Muscle of back (tissue), 13 donors: ENCODE results near the gene LMX1A. TPM values are rescaled to one million over a fixed set of nuclear protein-coding genes. Genes with fewer than 3 reads are reported as not detected.
A peak's percentile ranks its signal among the peaks of the same experiment; 100 is the strongest.

Experiments
- DNase-seq, 3 donors: peaks; one replicate each; pipeline versions ENCODE4 v3.0.0 to v3.0.0-alpha.2; 2013
- long read RNA-seq, 9 donors: transcript quantifications; one replicate each; lab custom pipeline, GENCODE V29; 2026
- polyA plus RNA-seq, 10 donors: library from polyadenylated mRNA; unstranded; fragments of 120-200 nt; gene quantifications; one replicate each; pipeline ENCODE4 v1.2.1, GENCODE V29; 2013; ENCODE audit not compliant: insufficient read length in 10 of 10

Gene LMX1A
- polyA plus RNA-seq, result 1 to 10 TPM; 1.2 to 3.3 (median 1.8) TPM
- long read RNA-seq, donor 1, result 0 reads
- long read RNA-seq, donor 2, result 0 reads
- long read RNA-seq, donor 3, result 0 reads
- long read RNA-seq, donor 4, result 0 reads
- long read RNA-seq, donor 5, result 0 reads
- long read RNA-seq, donor 6, result 0 reads
- long read RNA-seq, donor 7, result 0 reads
- long read RNA-seq, donor 8, result 0 reads
- long read RNA-seq, donor 9, result 0 reads

GRCh38 chr1:165355977-165356811 lies at the start of gene LMX1A:
TSS of gene LMX1A (minus strand) at chr1:165356715. CDS start at chr1:165355559, 1,156 bp downstream.
- DNase-seq, result peak in 2 of 3 donors; percentile 61 to 87

GRCh38 chr1:165403835-165404482 lies 47.4 kb upstream of the LMX1A start:
- no peak for DNase-seq

- DNase-seq, result no peak
These were observed 46.1 kb upstream of the LMX1A start for GRCh38 chr1:165402517-165403111.

- DNase-seq, result peak in 2 of 3 donors; percentile 75 to 84
These were observed 41.4 kb upstream of the LMX1A start for GRCh38 chr1:165397944-165398343.

- no peak for DNase-seq
These were observed 39.4 kb upstream of the LMX1A start for GRCh38 chr1:165395901-165396300.

- DNase-seq, result no peak
These were observed 39.0 kb upstream of the LMX1A start for GRCh38 chr1:165395478-165395877.

- peak; percentile 92 to 96 (median 92) for DNase-seq
These were observed 36.4 kb upstream of the LMX1A start for GRCh38 chr1:165392634-165393571.

- DNase-seq, result no peak
These were observed 33.1 kb upstream of the LMX1A start for GRCh38 chr1:165389609-165390008.

- DNase-seq, result no peak
These were observed 31.4 kb upstream of the LMX1A start for GRCh38 chr1:165387961-165388360.

GRCh38 chr1:165387505-165387904 lies 31.0 kb upstream of the LMX1A start:
- peak in 1 of 3 donors; percentile 43 for DNase-seq

GRCh38 chr1:165383599-165384405 lies 27.3 kb upstream of the LMX1A start:
- DNase-seq, result peak in 1 of 3 donors; percentile 56

GRCh38 chr1:165383067-165383466 lies 26.6 kb upstream of the LMX1A start:
- peak; percentile 59 to 90 (median 78) for DNase-seq

- no peak for DNase-seq
These were observed 25.4 kb upstream of the LMX1A start for GRCh38 chr1:165381745-165382505.

- DNase-seq, result no peak
These were observed 20.3 kb upstream of the LMX1A start for GRCh38 chr1:165376811-165377311.

- DNase-seq, result peak; percentile 96 to 99 (median 96)
These were observed 19.7 kb upstream of the LMX1A start for GRCh38 chr1:165376041-165376810.

- no peak for DNase-seq
These were observed 19.1 kb upstream of the LMX1A start for GRCh38 chr1:165375623-165376022.

GRCh38 chr1:165371588-165372225 lies 15.2 kb upstream of the LMX1A start:
- DNase-seq, result peak in 1 of 3 donors; percentile 34
